NCI-H82 treated with DMSO at 0.1 percent for 48 hours (cell line): ENCODE measurements around the gene GJB3.
"Not testable (repeated sequence)": the region's sequence is repeated elsewhere in the genome, so short reads cannot be mapped to it uniquely, and the experiment has no call there.

Experiments used
- DNase-seq: peaks from one replicate; lab custom pipeline; 2025; ENCODE audit not compliant: unreplicated experiment; lab: John Stamatoyannopoulos, UW

GJB3 gene

GRCh38 chr1:34785231-34785874 is 4.3 kb downstream of the GJB3 start:
- no peak for DNase-seq

GRCh38 chr1:34785875-34786470 is 5.0 kb downstream of the GJB3 start:
- DNase-seq = no peak

DNA sequence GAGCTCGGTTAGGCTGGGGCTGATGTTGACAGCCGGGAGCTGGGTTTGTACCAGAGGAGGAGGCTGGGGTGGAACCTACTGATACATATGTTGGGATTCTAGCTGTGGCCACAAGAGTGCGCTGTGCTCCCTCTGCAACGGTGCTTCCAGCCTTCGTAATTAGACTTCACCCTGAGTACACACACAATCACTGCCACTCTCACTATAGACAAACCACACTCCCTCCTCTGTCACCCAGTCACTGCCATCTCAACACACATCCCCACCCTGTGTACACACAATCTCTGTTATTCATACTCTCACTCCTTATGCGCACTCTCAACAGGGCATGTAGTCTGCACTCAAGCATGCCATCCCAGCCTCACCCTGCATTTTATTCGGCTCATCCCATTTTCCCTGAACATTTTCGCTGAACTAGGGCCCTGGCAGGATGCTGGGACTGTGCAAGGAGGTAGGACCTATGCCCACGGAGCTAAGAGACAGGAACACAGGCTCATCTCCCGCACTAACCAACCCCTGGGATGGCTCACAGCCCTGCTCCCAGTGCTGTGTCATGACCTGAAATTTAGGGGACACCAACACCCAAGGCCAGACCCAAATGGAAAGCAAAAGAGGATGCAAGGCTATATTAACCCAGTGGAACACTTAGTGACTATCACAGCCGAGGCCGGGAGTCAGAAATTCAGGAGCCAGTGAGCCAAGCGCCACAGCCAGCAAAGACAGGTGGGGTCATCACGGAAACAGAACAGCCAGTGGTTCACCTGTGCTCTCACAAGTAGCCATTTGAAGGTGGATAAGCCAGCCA is 5.7 kb downstream of the GJB3 start:
- peak; percentile 66 for DNase-seq

GRCh38 chr1:34787461-34788420 is 6.7 kb downstream of the GJB3 start:
- DNase-seq = no peak

GRCh38 chr1:34790985-34791384 is 10.0 kb downstream of the GJB3 start:
- no peak for DNase-seq

DNA sequence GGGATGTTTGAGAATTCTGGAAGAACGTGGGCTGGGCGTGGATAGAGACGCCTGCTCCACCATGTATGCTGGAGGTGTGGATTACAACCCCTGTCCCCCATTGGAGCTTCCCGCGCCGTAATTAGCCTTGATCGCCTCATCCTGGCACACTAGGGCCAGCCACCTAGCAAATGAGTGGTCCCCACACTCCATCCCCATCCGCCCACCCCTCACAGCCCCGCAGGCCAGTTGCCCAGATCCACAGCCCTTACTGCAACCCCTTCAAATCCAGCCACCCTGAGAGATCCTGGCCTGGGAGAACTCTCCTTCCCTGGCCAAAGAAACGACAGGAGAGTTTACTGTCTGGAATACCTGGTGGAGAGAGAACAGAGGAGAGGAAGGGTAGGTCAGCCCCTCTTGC is 11.4 kb downstream of the GJB3 start:
- DNase-seq = no peak

DNA sequence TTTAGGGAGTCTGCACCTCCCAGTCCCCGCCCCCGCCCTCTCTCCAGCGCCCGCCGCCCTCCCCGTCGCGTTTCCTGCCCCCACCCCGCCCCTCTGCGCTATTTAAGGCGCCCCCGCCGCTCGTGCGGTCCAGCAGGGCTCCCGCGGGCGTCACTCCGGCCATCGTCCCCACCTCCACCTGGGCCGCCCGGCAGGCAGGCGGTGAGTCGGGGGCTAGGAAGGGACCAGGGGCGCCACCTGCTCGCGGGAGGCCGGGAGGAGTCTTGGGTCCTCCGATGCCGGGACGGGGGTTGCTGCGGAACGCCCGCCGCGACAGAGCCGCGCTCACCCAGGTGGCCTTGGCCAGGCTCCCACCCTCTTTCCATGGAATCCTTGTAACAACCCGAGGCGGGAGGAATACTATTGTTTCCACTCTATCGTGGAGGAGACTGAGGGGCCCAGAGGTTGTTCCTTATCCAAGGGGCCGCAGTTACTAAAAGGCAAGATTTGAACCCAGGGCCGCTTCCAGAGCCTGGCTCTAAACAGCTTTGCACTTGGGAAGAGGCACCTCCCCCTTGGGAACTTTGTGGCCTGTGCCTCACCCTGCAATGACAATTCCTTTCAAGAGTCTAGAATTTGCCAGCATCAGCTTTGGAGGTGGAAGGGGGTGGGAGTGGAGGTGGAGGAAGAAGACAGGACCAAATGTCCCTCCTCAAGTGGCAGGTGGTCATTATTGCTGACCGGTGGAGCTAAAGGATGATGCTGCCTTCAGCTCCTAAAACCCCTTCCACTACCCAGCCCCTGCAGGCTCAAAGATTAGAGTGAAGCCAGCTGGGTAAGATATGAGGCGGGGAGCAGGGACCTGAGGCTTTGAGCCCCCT is 12.1 kb downstream of the GJB3 start, which contains the start of gene GJA4:
TSS of gene GJA4 (plus strand) at position 132 of the 860 bp plus-strand sequence. CDS start 1,215 bp downstream, outside the sequence.
- no peak for DNase-seq

GRCh38 chr1:34794001-34794789 is 13.2 kb downstream of the GJB3 start:
- DNase-seq = no peak

DNA sequence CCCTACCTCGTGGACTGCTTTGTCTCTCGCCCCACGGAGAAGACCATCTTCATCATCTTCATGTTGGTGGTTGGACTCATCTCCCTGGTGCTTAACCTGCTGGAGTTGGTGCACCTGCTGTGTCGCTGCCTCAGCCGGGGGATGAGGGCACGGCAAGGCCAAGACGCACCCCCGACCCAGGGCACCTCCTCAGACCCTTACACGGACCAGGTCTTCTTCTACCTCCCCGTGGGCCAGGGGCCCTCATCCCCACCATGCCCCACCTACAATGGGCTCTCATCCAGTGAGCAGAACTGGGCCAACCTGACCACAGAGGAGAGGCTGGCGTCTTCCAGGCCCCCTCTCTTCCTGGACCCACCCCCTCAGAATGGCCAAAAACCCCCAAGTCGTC is 13.8 kb downstream of the GJB3 start:
- DNase-seq = no peak

DNA sequence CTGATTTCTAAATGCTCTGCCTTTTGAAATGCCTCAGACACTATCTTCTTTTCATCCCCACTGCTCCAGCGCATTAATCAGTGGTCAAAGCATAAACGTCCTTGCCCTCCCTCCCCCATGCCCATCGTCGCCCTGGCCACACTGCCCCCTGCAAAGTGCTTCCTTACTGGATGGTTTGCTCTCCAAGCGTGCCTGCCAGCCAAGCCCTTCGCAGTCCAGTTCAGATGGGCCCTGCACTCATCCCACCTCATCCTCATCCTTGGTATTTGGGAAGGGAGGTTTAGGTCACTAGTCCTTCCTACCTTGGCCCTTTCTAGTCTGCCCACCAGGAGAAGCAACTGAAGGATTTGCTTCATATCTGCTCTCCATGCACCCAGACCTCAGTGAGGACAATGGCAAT is 14.9 kb downstream of the GJB3 start:
- DNase-seq = no peak

- no peak for DNase-seq
Measured at GRCh38 chr1:34796990-34797389, 16.0 kb downstream of the GJB3 start.

- no peak for DNase-seq
Measured at GRCh38 chr1:34800214-34800613, 19.2 kb downstream of the GJB3 start.

DNA sequence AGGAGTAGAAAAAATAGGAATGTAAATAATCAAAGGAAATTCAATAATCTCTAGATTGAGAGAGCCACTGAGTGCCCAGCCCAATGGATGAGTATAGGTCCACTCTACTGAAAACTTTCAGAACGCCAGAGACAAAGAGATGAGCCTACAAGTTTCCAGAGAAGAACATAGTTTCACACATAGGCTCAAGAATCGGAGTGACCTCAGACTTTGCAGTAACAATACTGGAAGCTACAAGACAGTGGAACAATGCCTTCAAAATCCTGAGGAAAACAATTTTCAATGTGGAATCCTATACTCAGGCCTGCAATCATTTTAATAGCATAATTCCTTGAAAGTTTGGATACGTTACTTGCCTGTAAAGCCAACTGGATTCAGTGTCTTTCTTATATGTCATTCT is 22.8 kb downstream of the GJB3 start:
- DNase-seq = no peak

GRCh38 chr1:34806396-34806795 is 25.4 kb downstream of the GJB3 start:
- no peak for DNase-seq

GRCh38 chr1:34808051-34808810 is 27.2 kb downstream of the GJB3 start:
- DNase-seq = peak; percentile 50

GRCh38 chr1:34810781-34811180 is 29.8 kb downstream of the GJB3 start:
- not testable (repeated sequence) for DNase-seq

GRCh38 chr1:34816332-34816731 is 35.3 kb downstream of the GJB3 start:
- DNase-seq = no peak

- DNase-seq = no peak
Measured at GRCh38 chr1:34816778-34817177, 35.8 kb downstream of the GJB3 start.
